Vagina (tissue), 2 donors: ENCODE measurements around the gene MPHOSPH9. TPM values are rescaled to one million over a fixed set of nuclear protein-coding genes. Genes with fewer than 3 reads are reported as not detected.

Experiments used
- DNase-seq, 2 donors: peaks; one replicate each; pipeline ENCODE4 v3.0.0-alpha.2; 2017; ENCODE audit errors: extremely low spot score in 2 of 2
- H3K27ac ChIP-seq: fragments of 200-600 bp; sonication (generic); one replicate; pipeline ENCODE4 v1.5.1; 2019
- H3K27me3 ChIP-seq: fragments of 200-600 bp; sonication (generic); one replicate; pipeline ENCODE4 v1.5.1; 2019
- H3K36me3 ChIP-seq, 2 donors: fragments of 200-600 bp; sonication (generic); one replicate each; pipeline ENCODE4 v1.5.1; 2017 to 2019
- H3K4me1 ChIP-seq: fragments of 200-600 bp; sonication (generic); one replicate; pipeline ENCODE4 v1.5.1; 2019
- H3K4me3 ChIP-seq, 2 donors: fragments of 200-600 bp; sonication (generic); 1 replicate in 1 of 2; 2 replicates in 1 of 2; pipeline ENCODE4 v1.5.1; 2016 to 2019
- H3K9me3 ChIP-seq: fragments of 200-600 bp; sonication (generic); one replicate; pipeline ENCODE4 v1.5.1; 2019
- POLR2A ChIP-seq, 2 donors: fragments of 450-650 bp; IDR thresholded peaks; one replicate each; pipeline ENCODE4 v1.6.1; 2017; ENCODE audit warnings: antibody characterized with exemption in 2 of 2, mild to moderate bottlenecking in 2 of 2, moderate library complexity in 2 of 2
- POLR2AphosphoS5 ChIP-seq, 2 donors: sonication (generic); formaldehyde crosslinking; IDR thresholded peaks; one replicate each; pipeline ENCODE4 v1.9.0; 2017; ENCODE audit warnings: antibody characterized with exemption in 2 of 2, mild to moderate bottlenecking in 2 of 2, low read depth in 1 of 2; ENCODE audit not compliant: insufficient read depth in 1 of 2
- intact Hi-C: fragments of 100-400 bp; cut with DNase I; formaldehyde crosslinking; loops from one replicate; pipeline ENCODE4 v1.15.1; 2023
- total RNA-seq: library from RNA; depleted of rRNA; stranded (reverse); fragments of >200 nt; gene quantifications from one replicate; pipeline ENCODE4 v1.2.3, GENCODE V29; 2016
- TF ChIP-seq, protein P1 (sequence below), 3 experiments: fragments of 450-650 bp in 2 of 3; fragments of 200-600 bp in 1 of 3; sonication (generic) in 1 of 3; IDR thresholded peaks; one replicate each; pipeline ENCODE4 v1.5.1; 2017 to 2019; ENCODE audit warnings: antibody characterized with exemption in 3 of 3, mild to moderate bottlenecking in 2 of 3, moderate library complexity in 2 of 3

The MPHOSPH9 gene
- total RNA-seq, 1 donor from 2014 or later = 17.9 TPM

- Histone ChIP-seq H3K4me1 (peaks cover 30% of the 10 kb centered on the region), H3K36me3 (no peaks in the 10 kb centered on the region), H3K27ac (peak within 1 kb of the TSS; percentile 94), H3K9me3 (no peaks in the 10 kb centered on the region), H3K27me3 (no peaks in the 10 kb centered on the region), H3K4me3 (peak within 1 kb of the TSS; percentile 77 to 90)
- peak in 1 of 2 donors; percentile 49 for DNase-seq
- no peak for TF ChIP-seq POLR2AphosphoS5 (IDR thresholded peaks at IDR 0.05; ENCODE audit: insufficient read depth in 1 of 2, low read depth in 1 of 2)
- TF ChIP-seq, protein P1, sequence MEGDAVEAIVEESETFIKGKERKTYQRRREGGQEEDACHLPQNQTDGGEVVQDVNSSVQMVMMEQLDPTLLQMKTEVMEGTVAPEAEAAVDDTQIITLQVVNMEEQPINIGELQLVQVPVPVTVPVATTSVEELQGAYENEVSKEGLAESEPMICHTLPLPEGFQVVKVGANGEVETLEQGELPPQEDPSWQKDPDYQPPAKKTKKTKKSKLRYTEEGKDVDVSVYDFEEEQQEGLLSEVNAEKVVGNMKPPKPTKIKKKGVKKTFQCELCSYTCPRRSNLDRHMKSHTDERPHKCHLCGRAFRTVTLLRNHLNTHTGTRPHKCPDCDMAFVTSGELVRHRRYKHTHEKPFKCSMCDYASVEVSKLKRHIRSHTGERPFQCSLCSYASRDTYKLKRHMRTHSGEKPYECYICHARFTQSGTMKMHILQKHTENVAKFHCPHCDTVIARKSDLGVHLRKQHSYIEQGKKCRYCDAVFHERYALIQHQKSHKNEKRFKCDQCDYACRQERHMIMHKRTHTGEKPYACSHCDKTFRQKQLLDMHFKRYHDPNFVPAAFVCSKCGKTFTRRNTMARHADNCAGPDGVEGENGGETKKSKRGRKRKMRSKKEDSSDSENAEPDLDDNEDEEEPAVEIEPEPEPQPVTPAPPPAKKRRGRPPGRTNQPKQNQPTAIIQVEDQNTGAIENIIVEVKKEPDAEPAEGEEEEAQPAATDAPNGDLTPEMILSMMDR (IDR thresholded peaks at IDR 0.05) = peak in 1 of 3 experiments; percentile 18
- intact Hi-C loops = loop anchor here (2.0 kb wide), 1 partner anchor 108 kb away; no protein-coding TSS in a partner anchor
These were observed 82.0 kb downstream of the MPHOSPH9 start, which contains the start of gene PITPNM2 for GRCh38 chr12:123150744-123151456. Gene PITPNM2, minus strand, starts transcription at chr12:123151090. Its CDS starts 116,500 bp downstream, at chr12:123034590.

- Histone ChIP-seq H3K4me1 (peaks cover 30% of the 10 kb centered on the region), H3K9me3 (no peaks in the 10 kb centered on the region), H3K36me3 (no peaks in the 10 kb centered on the region), H3K27me3 (no peaks in the 10 kb centered on the region), H3K27ac (peak overlapping the region; percentile 91), H3K4me3 (peak overlapping the region; percentile 60 to 90)
- TF ChIP-seq, protein P1 (IDR thresholded peaks at IDR 0.05) = no peak
- TF ChIP-seq POLR2AphosphoS5 (IDR thresholded peaks at IDR 0.05; ENCODE audit: insufficient read depth in 1 of 2, low read depth in 1 of 2) = no peak
- no peak for TF ChIP-seq POLR2A (IDR thresholded peaks at IDR 0.05)
- intact Hi-C loops = loop anchor here (2.0 kb wide), 1 partner anchor 108 kb away; no protein-coding TSS in a partner anchor
- no peak for DNase-seq
These were observed 82.6 kb downstream of the MPHOSPH9 start for GRCh38 chr12:123150275-123150743.

- peaks cover 30% of the 10 kb centered on the region for H3K4me1 ChIP-seq
- H3K9me3 ChIP-seq = no peaks in the 10 kb centered on the region
- no peaks in the 10 kb centered on the region for H3K27me3 ChIP-seq
- TF ChIP-seq, protein P1 (IDR thresholded peaks at IDR 0.05) = no peak
- TF ChIP-seq POLR2AphosphoS5 (IDR thresholded peaks at IDR 0.05; ENCODE audit: insufficient read depth in 1 of 2, low read depth in 1 of 2) (no peak), POLR2A (IDR thresholded peaks at IDR 0.05) (no peak)
- intact Hi-C loops = loop anchor here (2.0 kb wide), 1 partner anchor 107 kb away; no protein-coding TSS in a partner anchor
- no peaks in the 10 kb centered on the region for H3K36me3 ChIP-seq
- DNase-seq = peak in 1 of 2 donors; percentile 86
- peak overlapping the region; percentile 91 for H3K27ac ChIP-seq
- H3K4me3 ChIP-seq = peak overlapping the region; percentile 60 to 90
These were observed 83.3 kb downstream of the MPHOSPH9 start for GRCh38 chr12:123149501-123150274.

DNA sequence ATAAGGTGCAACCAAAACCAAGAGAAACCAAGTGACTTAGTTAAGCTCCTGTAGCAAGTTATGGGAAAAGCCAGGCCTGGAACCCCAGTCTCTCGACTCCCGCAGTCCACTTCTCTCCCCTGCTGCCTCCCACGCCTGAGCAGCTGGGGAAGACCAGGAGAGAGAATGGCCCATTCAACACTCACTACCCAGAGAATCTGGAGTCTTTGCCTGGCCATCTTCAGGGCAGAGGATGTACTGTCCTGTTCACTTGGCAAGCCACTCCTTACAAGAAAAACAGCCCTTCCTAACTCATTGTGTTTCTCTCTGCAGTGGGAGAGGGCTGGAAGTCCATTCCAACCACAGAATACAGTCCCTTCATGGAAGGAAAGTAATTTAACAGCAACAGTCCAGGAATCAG lies 83.9 kb downstream of the MPHOSPH9 start:
- Histone ChIP-seq H3K9me3 (no peaks in the 10 kb centered on the region), H3K4me1 (peaks cover 30% of the 10 kb centered on the region), H3K36me3 (no peaks in the 10 kb centered on the region), H3K27me3 (no peaks in the 10 kb centered on the region), H3K27ac (peak overlapping the region; percentile 91), H3K4me3 (peak overlapping the region; percentile 60 to 90)
- peak in 1 of 2 donors; percentile 84 for DNase-seq
- intact Hi-C loops = no loop called here
- TF ChIP-seq, protein P1 (IDR thresholded peaks at IDR 0.05) = no peak
- TF ChIP-seq POLR2AphosphoS5 (IDR thresholded peaks at IDR 0.05; ENCODE audit: insufficient read depth in 1 of 2, low read depth in 1 of 2) (no peak), POLR2A (IDR thresholded peaks at IDR 0.05) (no peak)
